Gastroesophageal sphincter (tissue), 4 donors: Measurements from ENCODE around the gene SYT8. TPM values are rescaled to one million over a fixed set of nuclear protein-coding genes. Genes with fewer than 3 reads are reported as not detected.

Experiments used
- ATAC-seq: fragments of 150-250 bp; one replicate; pipeline ENCODE4 v1.9.1; 2016; ENCODE audit warnings: mild to moderate bottlenecking, moderate library complexity
- H3K27ac ChIP-seq, 4 donors: fragments of 200-600 bp; sonication (generic) in 3 of 4; 1 replicate in 3 of 4; 2 replicates in 1 of 4; pipeline ENCODE4 v1.5.1; 2016 to 2019
- H3K27me3 ChIP-seq: fragments of 200-600 bp; sonication (generic); one replicate; pipeline ENCODE4 v1.5.1; 2019
- H3K36me3 ChIP-seq, 2 donors: fragments of 200-600 bp; sonication (generic); one replicate each; pipeline ENCODE4 v1.5.1; 2019; ENCODE audit warnings: control low read depth in 1 of 2
- H3K4me1 ChIP-seq, 3 donors: fragments of 200-600 bp; sonication (generic); 1 replicate in 2 of 3; 2 replicates in 1 of 3; pipeline ENCODE4 v1.5.1; 2016 to 2019; ENCODE audit warnings: control low read depth in 2 of 3
- H3K4me3 ChIP-seq, 2 donors: fragments of 200-600 bp; sonication (generic); one replicate each; pipeline ENCODE4 v1.5.1; 2019; ENCODE audit warnings: mild to moderate bottlenecking in 1 of 2, moderate library complexity in 1 of 2
- H3K9me3 ChIP-seq, 3 donors: fragments of 200-600 bp; sonication (generic); one replicate each; pipeline ENCODE4 v1.5.1; 2017 to 2019; ENCODE audit warnings: control low read depth in 2 of 3
- EP300 ChIP-seq: sonication (generic); formaldehyde crosslinking; IDR thresholded peaks from one replicate; pipeline ENCODE4 v1.6.1; 2017; ENCODE audit warnings: antibody characterized with exemption, mild to moderate bottlenecking
- POLR2A ChIP-seq, 2 donors: fragments of 450-650 bp; IDR thresholded peaks; one replicate each; pipeline ENCODE4 v1.6.1; 2017; ENCODE audit warnings: antibody characterized with exemption in 2 of 2, mild to moderate bottlenecking in 2 of 2, moderate library complexity in 1 of 2
- POLR2AphosphoS5 ChIP-seq: sonication (generic); formaldehyde crosslinking; IDR thresholded peaks from one replicate; pipeline ENCODE4 v1.6.1; 2017; ENCODE audit warnings: antibody characterized with exemption
- WGBS, 2 donors: methylation state at CpG; one replicate each; pipeline ENCODE4 v1.1.5; 2018; ENCODE audit warnings: low coverage in 1 of 2; 5-methylcytosine and 5-hydroxymethylcytosine counted together
- total RNA-seq, 4 donors: library from RNA; depleted of rRNA; stranded (reverse); fragments of >200 nt; gene quantifications; one replicate each; pipeline ENCODE4 v1.1.0, GENCODE V29; 2016
- TF ChIP-seq, protein P1 (sequence below), 4 experiments: fragments of 200-600 bp in 2 of 4; fragments of 450-650 bp in 2 of 4; sonication (generic) in 1 of 4; IDR thresholded peaks; one replicate each; pipeline ENCODE4 v1.5.1; 2017 to 2019; ENCODE audit warnings: antibody characterized with exemption in 4 of 4, mild to moderate bottlenecking in 2 of 4, moderate library complexity in 2 of 4

SYT8 gene
- total RNA-seq, 4 donors from 2014 or later, result 2.2 TPM; not detected in 3

DNA sequence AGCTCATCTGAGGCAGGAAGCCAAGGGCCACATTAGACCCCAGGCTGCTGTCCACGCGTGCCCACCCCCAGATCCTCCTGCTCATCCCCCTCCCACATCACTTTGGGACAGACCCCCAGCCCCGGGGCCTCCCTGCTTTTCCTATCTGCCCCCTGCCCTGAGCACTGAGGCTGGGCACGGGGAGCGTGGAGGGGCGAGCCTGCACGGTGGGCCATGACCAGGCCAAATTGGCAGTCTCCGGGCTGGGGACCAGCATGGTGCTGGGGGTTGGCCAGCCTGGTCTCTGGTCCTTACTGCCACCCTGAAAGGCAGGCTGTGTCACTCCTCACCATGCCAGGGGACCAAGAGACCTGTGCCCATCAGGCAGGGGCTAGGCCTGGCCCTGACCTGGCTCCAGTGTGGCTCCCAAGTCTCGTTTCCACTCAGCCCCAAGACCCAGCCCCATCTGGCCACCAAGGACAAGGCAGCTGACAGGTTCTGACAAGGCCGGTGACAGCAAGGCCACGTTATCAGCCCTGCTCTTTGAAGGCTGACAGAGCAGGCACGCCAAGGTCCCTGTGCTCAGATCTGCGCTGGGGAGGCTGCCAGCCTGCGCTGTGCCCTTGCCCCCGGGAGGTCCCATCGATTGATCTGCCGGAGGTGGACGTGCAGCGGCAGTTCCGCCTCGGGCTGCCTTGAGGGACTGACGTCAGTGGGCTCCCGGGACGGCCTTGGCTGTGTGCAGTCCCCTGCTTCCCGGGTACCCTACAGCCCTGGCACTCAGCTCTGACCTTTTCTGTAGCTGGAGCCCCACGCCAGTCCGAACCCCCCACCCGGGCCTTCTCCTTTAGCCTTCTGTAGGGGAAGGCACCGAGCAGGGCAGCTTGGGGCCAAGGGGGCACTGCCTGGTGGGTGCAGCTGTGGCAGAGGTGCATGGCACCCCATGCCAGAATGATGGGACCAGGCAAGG is 7.6 kb downstream of the SYT8 start:
- Histone ChIP-seq H3K27ac (peak overlapping the region in 1 of 4 donors; percentile 12), H3K4me3 (no peak overlapping the region), H3K27me3 (peaks cover 7% of the 10 kb centered on the region), H3K9me3 (no peaks in the 10 kb centered on the region), H3K36me3 (no peaks in the 10 kb centered on the region), H3K4me1 (peaks cover 0 to 24% (median 0%) of the 10 kb centered on the region in 3 donors)
- ATAC-seq, result no peak
- WGBS, 2 donors, result no CpG with 5 or more reads among the region's 29 CpGs
- TF ChIP-seq, protein P1, sequence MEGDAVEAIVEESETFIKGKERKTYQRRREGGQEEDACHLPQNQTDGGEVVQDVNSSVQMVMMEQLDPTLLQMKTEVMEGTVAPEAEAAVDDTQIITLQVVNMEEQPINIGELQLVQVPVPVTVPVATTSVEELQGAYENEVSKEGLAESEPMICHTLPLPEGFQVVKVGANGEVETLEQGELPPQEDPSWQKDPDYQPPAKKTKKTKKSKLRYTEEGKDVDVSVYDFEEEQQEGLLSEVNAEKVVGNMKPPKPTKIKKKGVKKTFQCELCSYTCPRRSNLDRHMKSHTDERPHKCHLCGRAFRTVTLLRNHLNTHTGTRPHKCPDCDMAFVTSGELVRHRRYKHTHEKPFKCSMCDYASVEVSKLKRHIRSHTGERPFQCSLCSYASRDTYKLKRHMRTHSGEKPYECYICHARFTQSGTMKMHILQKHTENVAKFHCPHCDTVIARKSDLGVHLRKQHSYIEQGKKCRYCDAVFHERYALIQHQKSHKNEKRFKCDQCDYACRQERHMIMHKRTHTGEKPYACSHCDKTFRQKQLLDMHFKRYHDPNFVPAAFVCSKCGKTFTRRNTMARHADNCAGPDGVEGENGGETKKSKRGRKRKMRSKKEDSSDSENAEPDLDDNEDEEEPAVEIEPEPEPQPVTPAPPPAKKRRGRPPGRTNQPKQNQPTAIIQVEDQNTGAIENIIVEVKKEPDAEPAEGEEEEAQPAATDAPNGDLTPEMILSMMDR (IDR thresholded peaks at IDR 0.05), result no peak
- TF ChIP-seq POLR2AphosphoS5 (no peak), POLR2A (IDR thresholded peaks at IDR 0.05) (no peak), EP300 (no peak)

DNA sequence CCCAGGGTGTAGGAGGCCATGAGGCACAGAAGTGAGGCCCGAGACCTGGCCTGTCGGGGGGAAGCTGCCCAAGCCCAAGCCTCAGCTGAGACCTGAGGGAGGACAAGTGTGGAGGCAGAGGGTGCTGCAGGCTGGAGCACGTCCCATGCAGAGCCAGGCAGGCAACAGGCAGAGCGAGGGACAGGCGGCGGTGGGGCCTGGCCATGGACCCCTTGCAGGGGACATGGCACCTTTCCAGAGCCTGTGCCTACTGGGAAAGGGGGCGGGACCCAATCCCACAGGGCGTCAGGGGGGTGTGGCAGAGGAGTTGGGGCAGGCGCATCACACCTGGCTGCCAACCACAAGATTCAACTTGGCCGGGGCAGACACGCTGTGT is 8.3 kb downstream of the SYT8 start:
- Histone ChIP-seq H3K4me3 (no peak overlapping the region), H3K27ac (peak overlapping the region in 1 of 4 donors; percentile 12), H3K27me3 (peaks cover 7% of the 10 kb centered on the region), H3K4me1 (peaks cover 0 to 18% (median 0%) of the 10 kb centered on the region in 3 donors), H3K36me3 (no peaks in the 10 kb centered on the region), H3K9me3 (no peaks in the 10 kb centered on the region)
- no peak for ATAC-seq
- 75 to 80% methylated on average over 2 to 8 of the region's 11 CpGs for WGBS, 2 donors
- TF ChIP-seq POLR2AphosphoS5 (no peak), POLR2A (IDR thresholded peaks at IDR 0.05) (no peak), EP300 (no peak)
- TF ChIP-seq, protein P1 (IDR thresholded peaks at IDR 0.05), result no peak

DNA sequence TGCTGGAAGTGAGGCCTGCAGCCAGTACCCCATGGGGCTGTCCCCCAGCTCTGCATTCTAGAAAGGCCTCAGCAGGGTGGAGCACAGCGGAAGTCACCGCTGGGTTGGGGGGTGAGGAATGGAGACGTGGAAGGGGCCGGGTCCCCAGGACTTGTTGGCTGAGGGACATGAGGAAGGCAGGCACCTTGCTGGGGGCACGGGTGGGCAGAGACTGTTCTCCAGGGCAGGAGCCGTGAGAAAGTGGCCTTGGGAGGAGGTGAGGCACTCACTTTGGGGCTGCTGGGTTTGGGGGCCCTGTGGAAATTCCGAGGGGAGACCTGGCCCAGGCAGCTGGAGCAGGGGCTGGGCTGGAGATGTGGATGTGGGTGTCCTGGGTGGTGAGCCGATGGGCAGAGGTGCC is 9.0 kb downstream of the SYT8 start:
- WGBS, 2 donors, result 88 to 89% methylated on average over 3 to 4 of the region's 8 CpGs

DNA sequence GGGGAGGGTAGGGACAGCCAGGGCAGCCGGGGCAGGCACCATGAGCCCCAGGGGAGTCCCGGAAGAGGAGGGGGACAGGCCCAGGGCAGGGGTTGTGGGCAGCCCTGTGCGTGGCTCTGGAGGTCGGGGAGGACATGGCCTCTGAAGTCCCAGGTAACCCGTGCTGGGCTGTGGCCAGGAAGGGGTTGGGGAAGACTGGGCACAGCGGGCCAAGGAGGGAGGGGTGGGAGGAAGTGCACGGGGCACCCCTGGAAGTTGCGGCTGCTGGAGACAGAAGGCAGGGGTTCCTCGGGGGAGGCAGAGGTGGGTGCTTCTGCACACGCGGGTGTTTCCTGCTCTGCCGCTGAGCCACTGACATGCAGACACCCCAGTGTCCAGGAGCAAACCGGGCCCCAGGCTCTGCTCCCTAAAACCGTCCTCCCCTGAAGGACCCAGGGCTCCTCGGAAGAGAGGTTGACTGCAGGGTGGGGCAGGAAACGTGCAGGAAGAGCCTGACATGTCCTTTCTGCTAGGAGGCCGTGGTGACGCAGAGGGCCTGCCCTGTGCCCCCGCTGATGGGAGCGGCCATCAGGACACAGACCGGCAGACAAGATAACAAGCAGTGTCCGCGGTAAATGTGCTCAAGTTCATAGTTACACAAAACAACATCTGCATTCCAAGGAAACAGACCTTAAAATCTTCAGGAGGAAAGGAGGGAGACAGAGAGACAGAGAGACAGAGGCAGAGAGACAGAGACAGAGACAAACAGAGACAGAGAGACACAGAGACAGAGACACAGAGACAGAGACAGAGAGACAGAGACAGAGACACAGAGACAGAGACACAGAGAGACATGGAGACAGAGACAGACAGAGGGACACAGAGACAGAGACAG is 9.7 kb downstream of the SYT8 start:
- 40 to 53% methylated on average over 2 to 8 of the region's 23 CpGs for WGBS, 2 donors
- H3K4me3 ChIP-seq, result no peak overlapping the region
- ATAC-seq, result peak; percentile 52
- TF ChIP-seq POLR2A (IDR thresholded peaks at IDR 0.05), result no peak
- no peak for TF ChIP-seq POLR2AphosphoS5
- TF ChIP-seq, protein P1 (IDR thresholded peaks at IDR 0.05), result no peak
- TF ChIP-seq EP300, result no peak
- H3K36me3 ChIP-seq, result no peaks in the 10 kb centered on the region
- H3K9me3 ChIP-seq, result no peaks in the 10 kb centered on the region
- peak overlapping the region in 2 of 4 donors; percentile 39 to 53 for H3K27ac ChIP-seq
- peaks cover 0 to 15% (median 0%) of the 10 kb centered on the region in 3 donors for H3K4me1 ChIP-seq
- H3K27me3 ChIP-seq, result peaks cover 7% of the 10 kb centered on the region

More for the DNA sequence above, 9.0 kb downstream of the SYT8 start:
- Histone ChIP-seq H3K36me3 (no peaks in the 10 kb centered on the region), H3K27me3 (peaks cover 7% of the 10 kb centered on the region), H3K4me1 (peaks cover 0 to 15% (median 0%) of the 10 kb centered on the region in 3 donors), H3K9me3 (no peaks in the 10 kb centered on the region), H3K27ac (peak overlapping the region in 1 of 4 donors; percentile 53), H3K4me3 (no peak overlapping the region)
- ATAC-seq, result no peak
- TF ChIP-seq POLR2AphosphoS5, result no peak
- TF ChIP-seq POLR2A (IDR thresholded peaks at IDR 0.05), result no peak
- TF ChIP-seq, protein P1 (IDR thresholded peaks at IDR 0.05), result no peak
- TF ChIP-seq EP300, result no peak
